ENCODE results near the gene SNAPC2.

- TF ChIP-seq CTCF (IDR thresholded peaks at IDR 0.05) = no peak
- TF ChIP-seq POLR2A (IDR thresholded peaks at IDR 0.05) = no peak
- TF ChIP-seq POLR2AphosphoS5 (IDR thresholded peaks at IDR 0.05) = no peak
Observed at GRCh38 chr19:7933828-7934725, 13.9 kb downstream of the SNAPC2 start.

All from upper lobe of left lung (tissue), 4 donors.